Endothelial cell of umbilical vein (primary cell): ENCODE results near the gene MKNK1.

ENCODE experiments used
- CTCF ChIP-seq, 2 donors: IDR thresholded peaks; 1 replicate in 1 of 2; 2 replicates in 1 of 2; pipeline ENCODE4 v1.5.1; 2011; ENCODE audit warnings: low read length in 2 of 2, mild to moderate bottlenecking in 2 of 2, moderate library complexity in 2 of 2, control low read depth in 1 of 2, inconsistent platforms in 1 of 2, low read depth in 1 of 2; ENCODE audit not compliant: insufficient read depth in 1 of 2; ENCODE audit errors: extremely low read depth in 1 of 2
- EZH2 ChIP-seq: IDR thresholded peaks from 2 replicates; pipeline ENCODE4 v1.6.1; 2012; ENCODE audit warnings: borderline replicate concordance, low read depth, mild to moderate bottlenecking, moderate library complexity, low read length, inconsistent platforms; ENCODE audit not compliant: severe bottlenecking
- FOS ChIP-seq: IDR thresholded peaks from 2 replicates; pipeline ENCODE4 v1.6.1; 2011; ENCODE audit warnings: mild to moderate bottlenecking, low read length, moderate library complexity, borderline replicate concordance; ENCODE audit not compliant: insufficient read depth
- GATA2 ChIP-seq: IDR thresholded peaks from 2 replicates; pipeline ENCODE4 v1.7.0; 2011; ENCODE audit warnings: low read depth, mild to moderate bottlenecking, moderate library complexity, mixed read lengths, low read length; ENCODE audit not compliant: insufficient read length, insufficient read depth
- JUN ChIP-seq: IDR thresholded peaks from 2 replicates; pipeline ENCODE4 v1.6.1; 2011; ENCODE audit warnings: borderline replicate concordance, low read depth; ENCODE audit not compliant: insufficient read length, insufficient read depth
- MAX ChIP-seq: IDR thresholded peaks from 2 replicates; pipeline ENCODE4 v1.6.1; 2011; ENCODE audit not compliant: insufficient read depth, insufficient read length
- MYC ChIP-seq: IDR thresholded peaks from one replicate; pipeline ENCODE4 v1.6.1; 2011; ENCODE audit warnings: mild to moderate bottlenecking, low read depth, low read length
- POLR2A ChIP-seq: IDR thresholded peaks from 2 replicates; pipeline ENCODE4 v1.6.1; 2012; ENCODE audit warnings: low read depth, mild to moderate bottlenecking, control low read depth, low read length
- POLR2AphosphoS5 ChIP-seq: IDR thresholded peaks from 2 replicates; pipeline ENCODE4 v1.6.1; 2012; ENCODE audit warnings: low read depth, mild to moderate bottlenecking, control low read depth, low read length, moderate library complexity; ENCODE audit not compliant: insufficient read depth

- TF ChIP-seq CTCF (IDR thresholded peaks at IDR 0.05; ENCODE audit: extremely low read depth in 1 of 2, insufficient read depth in 1 of 2, low read depth in 1 of 2, low read length in 2 of 2) (no peak), POLR2A (no peak), EZH2 (no peak), POLR2AphosphoS5 (no peak), MAX (no peak), JUN (no peak), GATA2 (no peak), MYC (no peak), FOS (no peak)
These were observed 42.3 kb upstream of the MKNK1 start for GRCh38 chr1:46646331-46646730.
